Vagina (tissue), 2 donors: ENCODE results near the gene ALDH4A1. TPM values are rescaled to one million over a fixed set of nuclear protein-coding genes. Genes with fewer than 3 reads are reported as not detected.

Experiments
- DNase-seq, 2 donors: peaks; one replicate each; pipeline ENCODE4 v3.0.0-alpha.2; 2017; ENCODE audit errors: extremely low spot score in 2 of 2
- H3K27ac ChIP-seq: fragments of 200-600 bp; sonication (generic); one replicate; pipeline ENCODE4 v1.5.1; 2019
- H3K27me3 ChIP-seq: fragments of 200-600 bp; sonication (generic); one replicate; pipeline ENCODE4 v1.5.1; 2019
- H3K36me3 ChIP-seq, 2 donors: fragments of 200-600 bp; sonication (generic); one replicate each; pipeline ENCODE4 v1.5.1; 2017 to 2019
- H3K4me1 ChIP-seq: fragments of 200-600 bp; sonication (generic); one replicate; pipeline ENCODE4 v1.5.1; 2019
- H3K4me3 ChIP-seq, 2 donors: fragments of 200-600 bp; sonication (generic); 1 replicate in 1 of 2; 2 replicates in 1 of 2; pipeline ENCODE4 v1.5.1; 2016 to 2019
- H3K9me3 ChIP-seq: fragments of 200-600 bp; sonication (generic); one replicate; pipeline ENCODE4 v1.5.1; 2019
- CTCF ChIP-seq, 3 experiments: fragments of 450-650 bp in 2 of 3; fragments of 200-600 bp in 1 of 3; sonication (generic) in 1 of 3; IDR thresholded peaks; one replicate each; pipeline ENCODE4 v1.5.1; 2017 to 2019; ENCODE audit warnings: antibody characterized with exemption in 3 of 3, mild to moderate bottlenecking in 2 of 3, moderate library complexity in 2 of 3
- POLR2A ChIP-seq, 2 donors: fragments of 450-650 bp; IDR thresholded peaks; one replicate each; pipeline ENCODE4 v1.6.1; 2017; ENCODE audit warnings: antibody characterized with exemption in 2 of 2, mild to moderate bottlenecking in 2 of 2, moderate library complexity in 2 of 2
- POLR2AphosphoS5 ChIP-seq, 2 donors: sonication (generic); formaldehyde crosslinking; IDR thresholded peaks; one replicate each; pipeline ENCODE4 v1.9.0; 2017; ENCODE audit warnings: antibody characterized with exemption in 2 of 2, mild to moderate bottlenecking in 2 of 2, low read depth in 1 of 2; ENCODE audit not compliant: insufficient read depth in 1 of 2
- intact Hi-C: fragments of 100-400 bp; cut with DNase I; formaldehyde crosslinking; loops from one replicate; pipeline ENCODE4 v1.15.1; 2023
- total RNA-seq: library from RNA; depleted of rRNA; stranded (reverse); fragments of >200 nt; gene quantifications from one replicate; pipeline ENCODE4 v1.2.3, GENCODE V29; 2016

Gene ALDH4A1
- total RNA-seq, 1 donor from 2014 or later, result 39.5 TPM

- no peak for DNase-seq
- Histone ChIP-seq H3K4me1 (peaks cover 82% of the 10 kb centered on the region), H3K27me3 (no peaks in the 10 kb centered on the region), H3K9me3 (no peaks in the 10 kb centered on the region), H3K36me3 (no peaks in the 10 kb centered on the region), H3K27ac (no peak overlapping the region), H3K4me3 (no peak overlapping the region)
- TF ChIP-seq POLR2A (IDR thresholded peaks at IDR 0.05) (no peak), POLR2AphosphoS5 (IDR thresholded peaks at IDR 0.05; ENCODE audit: insufficient read depth in 1 of 2, low read depth in 1 of 2) (no peak), CTCF (IDR thresholded peaks at IDR 0.05) (no peak)
- intact Hi-C loops, result no loop called here
Observed at GRCh38 chr1:18928985-18929384, 26.6 kb upstream of the ALDH4A1 start.

- Histone ChIP-seq H3K4me3 (no peak overlapping the region), H3K36me3 (no peaks in the 10 kb centered on the region), H3K27me3 (no peaks in the 10 kb centered on the region), H3K9me3 (no peaks in the 10 kb centered on the region), H3K27ac (peak overlapping the region; percentile 78), H3K4me1 (peaks cover 87% of the 10 kb centered on the region)
- intact Hi-C loops, result no loop called here
- DNase-seq, result no peak
- TF ChIP-seq POLR2AphosphoS5 (IDR thresholded peaks at IDR 0.05; ENCODE audit: insufficient read depth in 1 of 2, low read depth in 1 of 2) (no peak), CTCF (IDR thresholded peaks at IDR 0.05) (no peak), POLR2A (IDR thresholded peaks at IDR 0.05) (no peak)
Observed at GRCh38 chr1:18928406-18928805, 26.1 kb upstream of the ALDH4A1 start.

GRCh38 chr1:18927654-18928272 lies 25.4 kb upstream of the ALDH4A1 start:
- Histone ChIP-seq H3K9me3 (no peaks in the 10 kb centered on the region), H3K27me3 (no peaks in the 10 kb centered on the region), H3K4me1 (peaks cover 87% of the 10 kb centered on the region), H3K4me3 (no peak overlapping the region), H3K27ac (peak overlapping the region; percentile 78), H3K36me3 (no peaks in the 10 kb centered on the region)
- intact Hi-C loops, result no loop called here
- TF ChIP-seq CTCF (IDR thresholded peaks at IDR 0.05) (no peak), POLR2AphosphoS5 (IDR thresholded peaks at IDR 0.05; ENCODE audit: insufficient read depth in 1 of 2, low read depth in 1 of 2) (no peak), POLR2A (IDR thresholded peaks at IDR 0.05) (no peak)
- DNase-seq, result no peak

- Histone ChIP-seq H3K27me3 (no peaks in the 10 kb centered on the region), H3K4me1 (peaks cover 87% of the 10 kb centered on the region), H3K27ac (peak overlapping the region; percentile 78), H3K36me3 (no peaks in the 10 kb centered on the region), H3K4me3 (no peak overlapping the region), H3K9me3 (no peaks in the 10 kb centered on the region)
- intact Hi-C loops, result no loop called here
- no peak for DNase-seq
- TF ChIP-seq POLR2A (IDR thresholded peaks at IDR 0.05) (no peak), POLR2AphosphoS5 (IDR thresholded peaks at IDR 0.05; ENCODE audit: insufficient read depth in 1 of 2, low read depth in 1 of 2) (no peak), CTCF (IDR thresholded peaks at IDR 0.05) (no peak)
Observed at GRCh38 chr1:18927082-18927653, 24.8 kb upstream of the ALDH4A1 start.
